Measurements from ENCODE around the gene FZR1. TPM values are rescaled to one million over a fixed set of nuclear protein-coding genes. Genes with fewer than 3 reads are reported as not detected.

FZR1 gene
- total and polyA plus RNA-seq, 9 of the 15 experiments (the other 6 are each of a cell fraction or from before 2014, with no cell fraction given): 0.18 to 48.0 (median 22.2) TPM

- TF ChIP-seq REST (IDR thresholded peaks at IDR 0.05; ENCODE audit: borderline replicate concordance) (no peak), REST (CRISPR knock-in tag; IDR thresholded peaks at IDR 0.05; ENCODE audit: low read depth) (0 out of 2 replicates have a peak, but pooled peaks have one; percentile 44), CREB3L1 (IDR thresholded peaks at IDR 0.05; ENCODE audit: borderline replicate concordance, low read depth) (peak; percentile 68; the same call in 1 of the 2 replicates), PHF20 (IDR thresholded peaks at IDR 0.05; ENCODE audit: partially characterized antibody) (peak; percentile 15), KDM1A (IDR thresholded peaks at IDR 0.05) (no peak), HMBOX1 (IDR thresholded peaks at IDR 0.05) (no peak), GMEB1 (CRISPR knock-in tag; IDR thresholded peaks at IDR 0.05) (peak; percentile 59; the same call in 1 of the 2 replicates), ATF1 (CRISPR knock-in tag; IDR thresholded peaks at IDR 0.05) (no peak; the same call in 1 of the 2 replicates), ATF1 (tag; IDR thresholded peaks at IDR 0.05) (peak; percentile 97), SLC30A9 (CRISPR knock-in tag; IDR thresholded peaks at IDR 0.05) (no peak)
Measured at GRCh38 chr19:3505598-3506383, at the start of gene FZR1 (continued).
